ENCODE data around the gene AKAP13.

The AKAP13 gene

DNA sequence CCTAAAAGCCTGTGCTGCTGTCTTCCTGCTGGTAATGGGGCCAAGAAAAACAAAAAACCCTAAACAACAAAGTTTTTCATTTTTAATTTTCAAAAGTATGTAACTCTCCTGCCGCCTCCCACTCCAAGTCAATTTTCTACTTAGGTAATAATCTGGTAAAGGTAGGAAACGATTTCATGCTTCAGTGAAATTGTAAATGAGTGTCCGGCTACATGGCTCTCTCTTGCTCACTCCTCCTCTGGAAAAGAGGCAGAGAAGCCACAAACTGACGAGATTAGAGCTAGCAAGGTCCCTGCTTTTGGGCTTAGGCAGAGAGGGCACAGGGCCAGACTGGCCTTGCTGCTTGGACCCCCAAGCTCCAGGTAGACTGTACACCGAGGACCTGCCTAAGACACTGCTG lies 390.9 kb downstream of the AKAP13 start:
- H3K27ac ChIP-seq (ENCODE audit: low read depth, low read length) = no peak overlapping the region
- no peaks in the 10 kb centered on the region for H3K36me3 ChIP-seq (ENCODE audit: control insufficient read depth, insufficient read depth, low read length)
- no peaks in the 10 kb centered on the region for H3K27me3 ChIP-seq (ENCODE audit: control insufficient read depth, insufficient read depth, low read length)
- H3K4me1 ChIP-seq (ENCODE audit: control insufficient read depth, insufficient read depth, low read length) = no peaks in the 10 kb centered on the region
- no peak overlapping the region for H3K9ac ChIP-seq (ENCODE audit: low read length)
- H3K4me3 ChIP-seq (ENCODE audit: low read length) = no peak overlapping the region

DNA sequence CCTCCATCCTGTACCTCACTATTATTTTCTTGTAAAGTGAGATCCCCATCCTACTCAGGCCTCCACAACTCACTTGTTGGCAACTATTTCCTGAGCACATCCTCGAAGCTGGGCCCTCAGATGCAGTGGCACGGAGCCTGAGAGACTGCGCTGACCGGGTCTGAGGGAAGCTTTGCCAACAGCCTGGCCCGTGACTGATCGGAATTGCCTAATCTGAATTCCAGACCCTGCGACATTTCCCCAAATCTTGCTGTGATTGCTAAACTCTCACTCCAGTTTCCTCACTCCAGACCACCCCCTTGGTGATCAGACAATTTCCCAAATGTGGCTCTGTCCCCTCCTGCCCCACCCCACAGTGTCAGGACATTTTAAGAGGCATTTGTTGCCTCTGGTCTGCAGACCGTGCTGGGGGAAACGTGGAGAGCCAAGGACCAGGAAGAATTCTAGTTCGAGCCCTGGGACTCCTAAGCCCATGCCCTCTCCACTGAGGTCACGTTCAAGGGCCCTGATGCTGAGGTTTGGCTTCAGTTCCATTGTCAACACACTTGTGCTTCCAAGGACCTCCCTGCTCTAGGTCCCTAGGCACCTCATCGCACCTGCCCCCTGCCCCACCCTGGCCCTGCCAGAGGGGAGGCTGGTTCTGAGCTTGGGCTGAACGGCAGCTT lies 391.5 kb downstream of the AKAP13 start:
- Histone ChIP-seq H3K4me3 (ENCODE audit: low read length) (no peak overlapping the region), H3K27ac (ENCODE audit: low read depth, low read length) (no peak overlapping the region), H3K4me1 (ENCODE audit: control insufficient read depth, insufficient read depth, low read length) (no peaks in the 10 kb centered on the region), H3K9ac (ENCODE audit: low read length) (no peak overlapping the region), H3K36me3 (ENCODE audit: control insufficient read depth, insufficient read depth, low read length) (no peaks in the 10 kb centered on the region), H3K27me3 (ENCODE audit: control insufficient read depth, insufficient read depth, low read length) (no peaks in the 10 kb centered on the region)

DNA sequence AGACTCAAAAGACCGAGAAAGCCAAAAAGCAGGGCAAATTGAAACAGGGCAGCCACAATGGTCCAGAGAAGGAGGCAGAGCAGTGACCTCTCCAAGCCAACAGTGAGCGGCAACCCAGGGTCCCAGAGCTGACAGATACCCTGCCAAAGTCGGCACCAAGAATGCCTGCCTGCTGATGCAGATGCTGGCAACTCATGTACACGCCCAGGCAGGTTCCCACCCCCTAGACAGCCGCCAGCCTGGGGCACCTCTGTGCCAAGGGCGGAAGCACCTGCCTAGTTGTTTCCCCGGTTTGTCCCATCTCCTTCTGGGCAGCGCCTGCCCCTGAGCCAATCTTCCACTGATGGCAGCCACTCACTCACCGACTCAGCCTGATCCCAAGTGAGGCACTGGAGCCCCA lies 392.3 kb downstream of the AKAP13 start:
- Histone ChIP-seq H3K36me3 (ENCODE audit: control insufficient read depth, insufficient read depth, low read length) (no peaks in the 10 kb centered on the region), H3K9ac (ENCODE audit: low read length) (no peak overlapping the region), H3K27me3 (ENCODE audit: control insufficient read depth, insufficient read depth, low read length) (no peaks in the 10 kb centered on the region), H3K4me1 (ENCODE audit: control insufficient read depth, insufficient read depth, low read length) (no peaks in the 10 kb centered on the region), H3K27ac (ENCODE audit: low read depth, low read length) (no peak overlapping the region), H3K4me3 (ENCODE audit: low read length) (no peak overlapping the region)

DNA sequence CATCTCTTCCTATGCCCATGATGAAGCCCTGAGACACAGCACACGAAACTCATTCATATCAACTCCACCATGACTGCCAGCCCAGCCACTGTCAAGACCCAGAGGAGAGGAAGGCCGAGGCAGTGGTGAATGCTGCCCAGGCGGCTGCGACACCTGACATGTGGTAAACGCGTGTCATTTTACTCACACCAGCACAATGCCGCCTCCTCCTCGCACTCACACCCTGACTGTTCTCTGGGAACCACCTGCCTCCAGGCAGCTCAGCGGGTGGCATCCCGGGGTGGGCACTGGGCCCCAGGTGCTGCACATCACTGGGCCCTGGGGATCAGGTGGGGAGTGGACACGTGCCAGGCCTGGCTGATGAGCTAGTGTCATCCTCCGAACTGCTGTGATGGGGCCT lies 392.8 kb downstream of the AKAP13 start:
- no peak overlapping the region for H3K27ac ChIP-seq (ENCODE audit: low read depth, low read length)
- no peaks in the 10 kb centered on the region for H3K27me3 ChIP-seq (ENCODE audit: control insufficient read depth, insufficient read depth, low read length)
- H3K36me3 ChIP-seq (ENCODE audit: control insufficient read depth, insufficient read depth, low read length) = no peaks in the 10 kb centered on the region
- no peak overlapping the region for H3K4me3 ChIP-seq (ENCODE audit: low read length)
- H3K9ac ChIP-seq (ENCODE audit: low read length) = no peak overlapping the region
- no peaks in the 10 kb centered on the region for H3K4me1 ChIP-seq (ENCODE audit: control insufficient read depth, insufficient read depth, low read length)

DNA sequence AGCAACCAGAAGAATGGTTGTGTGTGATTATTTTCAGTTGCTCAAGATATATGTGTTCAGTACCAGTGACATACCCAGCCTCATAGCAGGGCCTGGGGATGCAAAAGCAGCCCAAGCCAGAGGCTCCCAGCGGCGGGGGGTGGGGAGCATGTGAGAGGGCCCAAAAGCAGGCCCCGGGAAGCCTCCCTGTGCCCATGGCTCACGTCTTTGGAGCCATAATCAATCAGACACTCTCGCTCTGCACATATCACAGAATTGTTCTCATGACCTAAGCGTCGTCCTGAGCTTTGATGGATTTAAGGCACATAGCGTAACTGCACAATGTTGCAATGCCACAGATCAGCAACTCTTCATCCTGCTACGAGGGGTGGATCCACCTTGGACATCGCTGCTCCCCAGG lies 393.6 kb downstream of the AKAP13 start:
- Histone ChIP-seq H3K4me1 (ENCODE audit: control insufficient read depth, insufficient read depth, low read length) (no peaks in the 10 kb centered on the region), H3K27me3 (ENCODE audit: control insufficient read depth, insufficient read depth, low read length) (no peaks in the 10 kb centered on the region), H3K27ac (ENCODE audit: low read depth, low read length) (no peak overlapping the region), H3K4me3 (ENCODE audit: low read length) (no peak overlapping the region), H3K36me3 (ENCODE audit: control insufficient read depth, insufficient read depth, low read length) (no peaks in the 10 kb centered on the region), H3K9ac (ENCODE audit: low read length) (no peak overlapping the region)

DNA sequence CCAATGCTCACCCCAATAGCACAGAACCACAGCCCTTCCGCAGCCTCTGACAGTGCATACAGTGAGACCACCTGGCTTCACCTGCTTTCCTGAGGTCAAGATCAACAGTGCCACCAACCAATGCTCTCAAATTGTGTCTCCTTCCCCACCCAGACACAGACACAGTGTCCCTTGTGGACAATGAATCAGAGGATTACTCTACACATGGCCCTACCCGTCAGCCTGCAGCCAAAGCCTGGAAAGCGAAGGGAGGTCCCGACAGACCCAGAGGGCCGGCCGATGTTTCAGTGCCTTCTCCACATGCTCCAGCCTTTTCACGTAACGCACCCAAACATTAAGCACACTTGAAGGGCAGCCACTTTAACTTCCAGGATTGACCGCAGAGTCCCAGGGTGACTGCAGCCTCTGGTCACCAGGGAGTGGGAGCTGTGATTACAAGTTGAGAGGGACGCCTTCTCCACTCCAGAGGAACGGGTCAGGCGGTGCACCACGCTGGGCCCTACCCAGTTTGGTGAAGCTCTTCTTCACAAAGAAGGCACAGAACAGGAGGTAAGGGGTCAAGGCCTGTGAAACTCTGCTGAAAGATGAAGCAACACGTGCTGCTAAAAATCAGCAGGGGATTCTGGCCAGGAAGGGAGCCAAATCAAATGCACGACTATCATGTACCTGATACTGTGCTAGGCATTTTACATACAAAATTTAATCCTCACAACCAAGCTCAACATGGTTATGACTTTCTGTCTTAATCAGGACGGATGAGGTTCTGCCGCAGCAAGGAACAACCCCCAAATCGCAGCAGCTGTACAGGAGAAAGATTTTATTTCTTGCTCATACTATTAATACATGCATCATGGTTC lies 397.1 kb downstream of the AKAP13 start:
- Histone ChIP-seq H3K36me3 (ENCODE audit: control insufficient read depth, insufficient read depth, low read length) (no peaks in the 10 kb centered on the region), H3K27ac (ENCODE audit: low read depth, low read length) (no peak overlapping the region), H3K4me3 (ENCODE audit: low read length) (no peak overlapping the region), H3K4me1 (ENCODE audit: control insufficient read depth, insufficient read depth, low read length) (no peaks in the 10 kb centered on the region), H3K9ac (ENCODE audit: low read length) (no peak overlapping the region), H3K27me3 (ENCODE audit: control insufficient read depth, insufficient read depth, low read length) (no peaks in the 10 kb centered on the region)

DNA sequence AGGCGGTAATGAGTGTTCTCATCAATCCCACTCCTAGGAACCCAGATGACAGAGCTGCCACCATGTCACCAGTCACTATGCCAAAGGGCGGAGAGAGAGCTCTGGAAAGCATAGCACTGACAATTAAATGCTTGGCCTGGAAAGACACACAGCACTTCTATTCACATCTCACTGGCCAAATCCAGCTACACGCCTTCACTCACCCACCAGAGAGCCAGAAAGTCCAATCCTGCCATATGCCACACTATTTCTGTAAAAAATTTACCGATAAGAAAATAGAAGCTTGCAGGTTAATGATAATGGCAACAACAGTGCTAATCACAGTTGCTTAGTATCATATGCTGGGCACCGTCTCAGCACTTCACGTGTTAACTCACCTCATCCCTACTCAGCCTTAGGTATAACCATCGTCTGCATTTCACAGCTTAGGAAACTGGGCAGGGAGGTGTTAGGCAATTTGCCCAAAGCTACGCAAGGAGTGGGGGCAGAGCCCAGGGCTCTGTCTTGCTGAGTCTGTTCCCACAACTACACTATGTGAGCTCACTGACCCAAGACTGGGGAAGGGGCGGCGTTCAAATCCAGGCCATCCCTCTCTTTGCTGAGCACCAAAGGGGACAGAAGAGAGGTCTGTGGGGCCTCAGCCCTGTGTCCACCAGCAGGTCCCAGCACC lies 397.8 kb downstream of the AKAP13 start:
- Histone ChIP-seq H3K9ac (ENCODE audit: low read length) (no peak overlapping the region), H3K27me3 (ENCODE audit: control insufficient read depth, insufficient read depth, low read length) (no peaks in the 10 kb centered on the region), H3K4me3 (ENCODE audit: low read length) (no peak overlapping the region), H3K27ac (ENCODE audit: low read depth, low read length) (no peak overlapping the region), H3K36me3 (ENCODE audit: control insufficient read depth, insufficient read depth, low read length) (no peaks in the 10 kb centered on the region), H3K4me1 (ENCODE audit: control insufficient read depth, insufficient read depth, low read length) (no peaks in the 10 kb centered on the region)

DNA sequence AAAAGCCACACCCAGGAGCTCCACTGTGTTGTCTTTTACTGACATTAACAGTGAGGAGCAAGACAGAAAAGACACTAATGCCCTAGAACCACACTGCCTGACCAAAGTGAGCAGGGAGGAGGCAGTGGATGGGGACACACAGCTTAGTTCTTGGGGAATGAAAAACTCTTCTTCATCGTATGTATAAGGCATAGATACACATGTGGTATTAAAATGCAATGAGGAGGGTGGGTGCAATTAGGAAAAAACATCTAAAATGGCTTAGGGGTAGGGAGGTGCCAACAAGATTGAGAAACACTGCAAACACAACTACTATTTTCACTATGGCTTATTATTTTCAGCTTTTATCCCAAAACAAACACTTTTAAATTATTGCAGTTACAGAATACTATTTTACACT lies 398.8 kb downstream of the AKAP13 start:
- H3K4me1 ChIP-seq (ENCODE audit: control insufficient read depth, insufficient read depth, low read length) = no peaks in the 10 kb centered on the region
- no peaks in the 10 kb centered on the region for H3K36me3 ChIP-seq (ENCODE audit: control insufficient read depth, insufficient read depth, low read length)
- no peak overlapping the region for H3K9ac ChIP-seq (ENCODE audit: low read length)
- no peak overlapping the region for H3K27ac ChIP-seq (ENCODE audit: low read depth, low read length)
- no peaks in the 10 kb centered on the region for H3K27me3 ChIP-seq (ENCODE audit: control insufficient read depth, insufficient read depth, low read length)
- no peak overlapping the region for H3K4me3 ChIP-seq (ENCODE audit: low read length)

DNA sequence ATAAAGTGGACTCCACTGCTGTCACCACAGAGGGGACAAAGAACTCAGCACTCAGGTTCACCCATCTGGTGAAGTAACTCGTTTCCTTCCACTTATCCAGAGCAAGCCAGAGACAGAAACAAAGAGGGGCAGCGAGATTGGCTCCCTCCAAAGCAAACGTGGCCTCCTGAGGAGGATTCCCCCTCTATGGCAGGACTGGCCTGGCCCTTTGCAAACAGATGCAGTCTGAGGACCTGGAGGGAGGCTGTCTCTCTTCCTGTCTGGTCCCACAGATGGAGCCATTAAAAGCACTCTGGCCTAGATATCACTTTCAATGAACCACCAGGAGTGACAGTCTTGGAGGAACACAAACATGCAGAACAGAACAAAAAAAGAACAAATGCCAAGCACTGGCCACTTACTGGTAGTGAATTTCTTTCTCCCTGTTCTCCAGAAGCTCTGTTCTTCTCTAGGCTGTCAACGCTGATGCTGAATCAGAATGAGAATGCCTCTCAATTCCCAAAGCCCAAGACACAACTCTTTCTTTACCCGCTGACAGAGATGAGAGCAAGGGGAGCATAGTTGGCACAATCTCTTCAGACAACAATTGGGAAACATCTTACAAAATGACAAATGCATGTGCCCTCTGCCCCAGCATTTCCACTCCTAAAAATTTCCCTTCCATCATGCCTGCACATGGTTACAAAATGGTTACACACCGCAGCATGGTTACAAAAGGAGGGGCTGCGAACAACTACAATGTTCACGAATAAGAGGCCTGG lies 400.0 kb downstream of the AKAP13 start:
- peaks cover under 1% of the 10 kb centered on the region for H3K4me1 ChIP-seq (ENCODE audit: control insufficient read depth, insufficient read depth, low read length)
- no peak overlapping the region for H3K27ac ChIP-seq (ENCODE audit: low read depth, low read length)
- H3K36me3 ChIP-seq (ENCODE audit: control insufficient read depth, insufficient read depth, low read length) = no peaks in the 10 kb centered on the region
- H3K27me3 ChIP-seq (ENCODE audit: control insufficient read depth, insufficient read depth, low read length) = no peaks in the 10 kb centered on the region
- no peak overlapping the region for H3K4me3 ChIP-seq (ENCODE audit: low read length)
- no peak overlapping the region for H3K9ac ChIP-seq (ENCODE audit: low read length)

DNA sequence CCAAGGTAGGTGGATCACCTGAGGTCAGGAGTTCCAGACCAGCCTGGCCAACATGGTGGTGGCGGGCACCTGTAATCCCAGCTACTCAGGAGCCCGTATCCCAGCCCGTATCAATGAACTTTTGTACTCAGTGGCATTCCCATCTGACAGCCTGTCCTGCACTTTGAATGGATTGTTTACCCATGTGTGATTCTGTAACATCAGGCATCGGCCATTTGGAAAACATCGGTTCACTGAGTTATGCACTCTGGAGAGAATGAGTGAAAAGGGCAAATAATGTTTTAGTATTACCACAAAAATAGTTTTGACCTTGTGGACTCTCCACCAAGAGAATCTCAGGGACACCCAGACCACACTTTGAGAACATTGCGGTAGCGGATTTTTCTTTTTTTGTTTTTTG lies 400.7 kb downstream of the AKAP13 start:
- Histone ChIP-seq H3K4me1 (ENCODE audit: control insufficient read depth, insufficient read depth, low read length) (peaks cover 3% of the 10 kb centered on the region), H3K27me3 (ENCODE audit: control insufficient read depth, insufficient read depth, low read length) (no peaks in the 10 kb centered on the region), H3K27ac (ENCODE audit: low read depth, low read length) (no peak overlapping the region), H3K36me3 (ENCODE audit: control insufficient read depth, insufficient read depth, low read length) (no peaks in the 10 kb centered on the region), H3K9ac (ENCODE audit: low read length) (no peak overlapping the region), H3K4me3 (ENCODE audit: low read length) (no peak overlapping the region)

DNA sequence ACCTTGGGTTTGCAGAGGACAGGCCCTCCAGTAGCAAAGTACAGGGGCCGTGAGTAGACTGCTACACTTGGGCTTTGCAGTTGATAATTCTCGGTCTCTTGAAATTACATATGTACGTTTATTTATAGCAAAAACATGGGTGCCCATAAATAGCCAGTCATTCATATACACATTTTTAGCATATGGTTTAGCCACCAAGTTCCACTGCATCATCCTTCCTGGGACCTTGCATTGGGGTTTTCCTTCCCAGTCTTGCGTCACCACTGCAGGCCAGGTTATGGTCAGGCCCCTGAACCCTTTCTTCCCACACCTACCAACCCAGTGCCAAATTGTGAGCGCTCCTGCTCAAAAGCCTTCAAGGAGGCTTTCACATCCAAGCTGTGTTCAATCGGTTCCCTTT lies 401.7 kb downstream of the AKAP13 start:
- Histone ChIP-seq H3K4me1 (ENCODE audit: control insufficient read depth, insufficient read depth, low read length) (peaks cover 9% of the 10 kb centered on the region), H3K27me3 (ENCODE audit: control insufficient read depth, insufficient read depth, low read length) (no peaks in the 10 kb centered on the region), H3K9ac (ENCODE audit: low read length) (no peak overlapping the region), H3K4me3 (ENCODE audit: low read length) (no peak overlapping the region), H3K27ac (ENCODE audit: low read depth, low read length) (no peak overlapping the region), H3K36me3 (ENCODE audit: control insufficient read depth, insufficient read depth, low read length) (no peaks in the 10 kb centered on the region)

Measured in rectal smooth muscle tissue (tissue), 1 donor.